Cerebellar cortex (tissue), 1 donor: ENCODE results near the gene SESTD1.

Experiments
- DNase-seq: peaks from one replicate; pipeline ENCODE4 v3.0.0-alpha.2; 2015; ENCODE audit warnings: low spot score

Gene SESTD1

GRCh38 chr2:179191110-179191509, 73.5 kb downstream of the SESTD1 start:
- no peak for DNase-seq

- DNase-seq: no peak
Observed at GRCh38 chr2:179186126-179186525, 78.5 kb downstream of the SESTD1 start.

- DNase-seq: no peak
Observed at GRCh38 chr2:179184610-179185009, 80.0 kb downstream of the SESTD1 start.

GRCh38 chr2:179181002-179181401, 83.6 kb downstream of the SESTD1 start:
- DNase-seq: no peak

- DNase-seq: no peak
Observed at GRCh38 chr2:179180242-179180641, 84.4 kb downstream of the SESTD1 start.

GRCh38 chr2:179179719-179180118, 84.9 kb downstream of the SESTD1 start:
- DNase-seq: no peak

GRCh38 chr2:179177694-179178093, 86.9 kb downstream of the SESTD1 start:
- no peak for DNase-seq

GRCh38 chr2:179174240-179174639, 90.4 kb downstream of the SESTD1 start:
- DNase-seq: no peak

- DNase-seq: no peak
Observed at GRCh38 chr2:179172894-179173293, 91.7 kb downstream of the SESTD1 start.

GRCh38 chr2:179171371-179171770, 93.3 kb downstream of the SESTD1 start:
- DNase-seq: no peak

- no peak for DNase-seq
Observed at GRCh38 chr2:179170901-179171300, 93.7 kb downstream of the SESTD1 start.

GRCh38 chr2:179165356-179166000, 99.2 kb downstream of the SESTD1 start:
- no peak for DNase-seq

GRCh38 chr2:179141206-179141605, 123.4 kb downstream of the SESTD1 start:
- DNase-seq: no peak

- no peak for DNase-seq
Observed at GRCh38 chr2:179140571-179140970, 124.1 kb downstream of the SESTD1 start.

GRCh38 chr2:179139506-179139905, 125.1 kb downstream of the SESTD1 start:
- no peak for DNase-seq

GRCh38 chr2:179137200-179137759, 127.4 kb downstream of the SESTD1 start:
- DNase-seq: no peak

- DNase-seq: no peak
Observed at GRCh38 chr2:179133016-179133415, 131.6 kb downstream of the SESTD1 start.

GRCh38 chr2:179132076-179132475, 132.6 kb downstream of the SESTD1 start:
- no peak for DNase-seq

GRCh38 chr2:179130560-179130959, 134.1 kb downstream of the SESTD1 start:
- DNase-seq: no peak

GRCh38 chr2:179129574-179130238, 134.9 kb downstream of the SESTD1 start:
- peak; percentile 8 for DNase-seq

GRCh38 chr2:179125404-179125803, 139.2 kb downstream of the SESTD1 start:
- no peak for DNase-seq

GRCh38 chr2:179124282-179124681, 140.3 kb downstream of the SESTD1 start:
- no peak for DNase-seq

GRCh38 chr2:179123272-179123662, 141.4 kb downstream of the SESTD1 start:
- DNase-seq: no peak

GRCh38 chr2:179107737-179108136, 156.9 kb downstream of the SESTD1 start:
- DNase-seq: no peak
